Osteoblast (primary cell): ENCODE results near the gene RDH16. TPM values are rescaled to one million over a fixed set of nuclear protein-coding genes. Genes with fewer than 3 reads are reported as not detected.
"Not testable (repeated sequence)": the region's sequence is repeated elsewhere in the genome, so short reads cannot be mapped to it uniquely, and the experiment has no call there.

Experiments used
- DNase-seq: peaks from one replicate; pipeline ENCODE4 v3.0.0; 2011; ENCODE audit warnings: low spot score, mixed read lengths; ENCODE audit not compliant: insufficient read length; ENCODE audit errors: missing footprints
- H2AFZ ChIP-seq: 2 replicates; pipeline ENCODE4 v1.6.0; 2011; ENCODE audit warnings: mild to moderate bottlenecking, low read length
- H3K27ac ChIP-seq: 2 replicates; pipeline ENCODE4 v1.5.1; 2011; ENCODE audit warnings: mild to moderate bottlenecking, low read depth, low read length, moderate library complexity
- H3K27me3 ChIP-seq: 2 replicates; pipeline ENCODE4 v1.6.0; 2012; ENCODE audit warnings: mild to moderate bottlenecking, control low read depth, inconsistent platforms, low read length, moderate library complexity; ENCODE audit not compliant: insufficient read depth
- H3K36me3 ChIP-seq: 2 replicates; pipeline ENCODE4 v1.5.1; 2011; ENCODE audit warnings: mild to moderate bottlenecking, low read length, control low read depth, moderate library complexity; ENCODE audit not compliant: insufficient read depth
- H3K4me1 ChIP-seq: 2 replicates; pipeline ENCODE4 v1.5.1; 2011; ENCODE audit warnings: mild to moderate bottlenecking, low read length, control low read depth, moderate library complexity; ENCODE audit not compliant: insufficient read depth
- H3K4me2 ChIP-seq: 2 replicates; pipeline ENCODE4 v1.6.0; 2011; ENCODE audit warnings: mild to moderate bottlenecking, low read length; ENCODE audit not compliant: insufficient read depth
- H3K4me3 ChIP-seq: fragments of 200-600 bp; sonication (generic); 3 replicates; pipeline ENCODE4 v1.5.1; 2012; ENCODE audit warnings: mild to moderate bottlenecking, low read length, inconsistent platforms; ENCODE audit not compliant: insufficient read depth
- H3K79me2 ChIP-seq: 2 replicates; pipeline ENCODE4 v1.6.0; 2012; ENCODE audit warnings: mild to moderate bottlenecking, low read length, control low read depth, inconsistent platforms; ENCODE audit not compliant: insufficient read depth
- H3K9me3 ChIP-seq: 2 replicates; pipeline ENCODE4 v1.5.1; 2011; ENCODE audit warnings: low read depth, low read length, control low read depth
- H4K20me1 ChIP-seq: 2 replicates; pipeline ENCODE4 v1.6.0; 2012; ENCODE audit warnings: mild to moderate bottlenecking, low read length, control low read depth; ENCODE audit not compliant: insufficient read depth
- total RNA-seq: library from RNA; depleted of rRNA; stranded (reverse); fragments of >200 nt; gene quantifications from 2 replicates; pipeline ENCODE4 v1.2.3, GENCODE V29; 2012
- TF ChIP-seq, protein P1 (sequence below): IDR thresholded peaks from 2 replicates; pipeline ENCODE4 v1.5.1; 2011; ENCODE audit warnings: mild to moderate bottlenecking, low read depth, low read length, moderate library complexity; ENCODE audit errors: extremely low read depth

RDH16 gene
- total RNA-seq, 1 donor: under 0.01 TPM

DNA sequence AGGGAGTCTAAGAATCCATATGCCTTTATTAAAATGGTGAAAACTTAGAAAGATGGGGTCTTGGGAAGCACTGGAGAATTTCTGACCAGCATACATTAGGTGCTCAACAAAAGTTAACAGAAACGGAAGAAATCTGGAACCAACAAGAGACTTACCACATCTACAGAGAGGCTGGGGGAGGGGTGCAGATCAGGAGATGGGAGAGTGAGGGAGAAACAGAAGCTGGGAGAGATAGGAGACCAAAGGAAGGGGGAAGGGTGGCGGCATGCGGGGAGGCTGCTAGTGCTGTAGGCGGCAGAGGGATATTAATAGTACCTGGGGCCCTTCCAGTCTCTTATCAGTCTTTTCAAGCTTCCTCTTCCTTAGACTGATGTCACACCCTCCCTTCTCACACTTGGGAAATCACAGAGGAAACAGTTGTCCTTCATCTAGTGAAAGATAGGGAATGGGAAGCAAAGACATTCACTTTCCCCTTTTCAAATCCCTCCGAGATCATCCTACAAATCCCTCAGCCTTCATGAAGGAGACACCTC is 30.9 kb upstream of the RDH16 start:
- H3K36me3 ChIP-seq: no peaks in the 10 kb centered on the region
- H3K4me2 ChIP-seq: no peak overlapping the region
- H3K27me3 ChIP-seq: peaks cover 11% of the 10 kb centered on the region
- no peak overlapping the region for H2AFZ ChIP-seq
- no peak for DNase-seq
- no peak overlapping the region for H3K27ac ChIP-seq
- H3K9me3 ChIP-seq: no peaks in the 10 kb centered on the region
- no peaks in the 10 kb centered on the region for H3K4me1 ChIP-seq
- no peak overlapping the region for H3K4me3 ChIP-seq
- TF ChIP-seq, protein P1, sequence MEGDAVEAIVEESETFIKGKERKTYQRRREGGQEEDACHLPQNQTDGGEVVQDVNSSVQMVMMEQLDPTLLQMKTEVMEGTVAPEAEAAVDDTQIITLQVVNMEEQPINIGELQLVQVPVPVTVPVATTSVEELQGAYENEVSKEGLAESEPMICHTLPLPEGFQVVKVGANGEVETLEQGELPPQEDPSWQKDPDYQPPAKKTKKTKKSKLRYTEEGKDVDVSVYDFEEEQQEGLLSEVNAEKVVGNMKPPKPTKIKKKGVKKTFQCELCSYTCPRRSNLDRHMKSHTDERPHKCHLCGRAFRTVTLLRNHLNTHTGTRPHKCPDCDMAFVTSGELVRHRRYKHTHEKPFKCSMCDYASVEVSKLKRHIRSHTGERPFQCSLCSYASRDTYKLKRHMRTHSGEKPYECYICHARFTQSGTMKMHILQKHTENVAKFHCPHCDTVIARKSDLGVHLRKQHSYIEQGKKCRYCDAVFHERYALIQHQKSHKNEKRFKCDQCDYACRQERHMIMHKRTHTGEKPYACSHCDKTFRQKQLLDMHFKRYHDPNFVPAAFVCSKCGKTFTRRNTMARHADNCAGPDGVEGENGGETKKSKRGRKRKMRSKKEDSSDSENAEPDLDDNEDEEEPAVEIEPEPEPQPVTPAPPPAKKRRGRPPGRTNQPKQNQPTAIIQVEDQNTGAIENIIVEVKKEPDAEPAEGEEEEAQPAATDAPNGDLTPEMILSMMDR: no peak
- no peaks in the 10 kb centered on the region for H4K20me1 ChIP-seq
- H3K79me2 ChIP-seq: no peaks in the 10 kb centered on the region

DNA sequence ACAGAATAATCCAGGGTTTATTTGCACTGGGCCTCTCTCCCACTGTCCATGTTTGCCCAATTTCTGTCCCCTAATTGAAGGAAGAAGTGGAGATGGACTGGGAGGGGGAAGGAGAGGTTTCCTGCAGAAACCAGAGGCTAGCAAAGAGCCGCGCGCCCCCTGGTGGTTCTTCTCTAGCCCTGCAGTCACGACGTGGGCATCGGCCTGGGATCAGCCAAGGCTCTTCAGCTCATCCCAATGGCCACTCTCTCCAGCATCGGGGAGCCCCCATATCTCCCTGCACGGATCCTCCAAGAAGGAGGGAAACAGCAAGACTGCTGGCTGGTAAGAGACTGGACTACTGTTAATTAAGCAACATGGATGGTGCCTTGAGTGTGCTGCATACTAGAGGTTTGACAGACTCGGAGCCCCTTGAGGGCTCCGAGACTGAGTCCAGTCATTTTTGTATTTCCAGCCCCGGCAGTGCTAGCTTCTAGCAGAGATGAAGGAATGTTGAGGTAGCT is 30.2 kb upstream of the RDH16 start:
- no peaks in the 10 kb centered on the region for H3K36me3 ChIP-seq

DNA sequence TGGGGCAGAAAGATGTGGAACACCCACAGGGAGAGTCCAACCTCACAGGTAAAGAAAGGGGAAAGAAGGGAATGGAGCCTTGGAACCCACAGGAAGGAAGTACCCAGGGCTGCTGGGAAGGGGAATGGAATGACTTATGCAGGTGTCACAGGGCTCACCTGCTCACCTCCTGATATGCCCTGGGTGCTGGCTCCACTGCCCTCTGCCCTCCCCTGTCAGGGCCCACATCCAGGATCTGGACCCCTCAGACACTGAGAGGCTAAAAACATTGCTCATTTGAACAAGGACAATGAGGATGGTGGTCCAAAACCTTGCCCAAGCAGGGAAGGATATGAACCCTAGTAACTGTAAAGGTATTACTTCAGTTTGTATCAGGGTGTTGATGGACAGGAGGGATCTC is 29.6 kb upstream of the RDH16 start:
- Histone ChIP-seq H3K79me2 (no peaks in the 10 kb centered on the region), H3K4me2 (no peak overlapping the region), H3K9me3 (no peaks in the 10 kb centered on the region), H3K36me3 (no peaks in the 10 kb centered on the region), H4K20me1 (no peaks in the 10 kb centered on the region), H3K27ac (no peak overlapping the region), H3K27me3 (peaks cover 11% of the 10 kb centered on the region), H3K4me3 (no peak overlapping the region), H3K4me1 (no peaks in the 10 kb centered on the region), H2AFZ (no peak overlapping the region)
- TF ChIP-seq, protein P1: no peak
- DNase-seq: no peak

More for the DNA sequence above, 30.2 kb upstream of the RDH16 start:
- peaks cover 11% of the 10 kb centered on the region for H3K27me3 ChIP-seq
- H3K79me2 ChIP-seq: no peaks in the 10 kb centered on the region
- no peak overlapping the region for H2AFZ ChIP-seq
- TF ChIP-seq, protein P1: peak; percentile 95
- H3K27ac ChIP-seq: no peak overlapping the region
- no peaks in the 10 kb centered on the region for H3K9me3 ChIP-seq
- H3K4me2 ChIP-seq: no peak overlapping the region
- H3K4me3 ChIP-seq: no peak overlapping the region
- DNase-seq: peak; percentile 92
- no peaks in the 10 kb centered on the region for H3K4me1 ChIP-seq
- no peaks in the 10 kb centered on the region for H4K20me1 ChIP-seq

DNA sequence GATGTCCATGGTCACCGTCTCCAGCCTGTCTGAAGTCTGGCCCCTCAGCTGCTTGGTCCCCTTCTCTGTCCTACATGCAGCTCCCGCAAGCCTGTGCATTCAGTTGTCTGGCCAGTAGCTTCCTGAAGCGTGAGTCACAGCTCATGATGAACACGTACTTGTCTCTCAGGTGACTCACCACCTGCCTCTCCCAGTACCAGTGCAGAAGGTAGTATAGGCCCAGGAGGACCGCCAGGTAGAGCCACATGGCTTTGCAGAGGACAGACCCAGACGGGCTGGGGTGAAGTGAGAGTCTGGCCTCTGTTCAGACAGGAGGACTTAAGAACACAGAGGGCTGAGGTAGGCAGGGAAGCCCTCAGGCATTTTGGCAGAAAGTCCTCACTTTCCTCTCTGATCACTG is 28.3 kb upstream of the RDH16 start:
- H3K4me1 ChIP-seq, H3K79me2 ChIP-seq, H3K27me3 ChIP-seq, H3K4me2 ChIP-seq, H3K36me3 ChIP-seq, H3K4me3 ChIP-seq, H2AFZ ChIP-seq, H3K27ac ChIP-seq, DNase-seq, H4K20me1 ChIP-seq, H3K9me3 ChIP-seq: not testable (repeated sequence)
